Measurements from ENCODE around the gene ZBTB25. TPM values are rescaled to one million over a fixed set of nuclear protein-coding genes. Genes with fewer than 3 reads are reported as not detected.

Gene ZBTB25
- 10 to 100 TPM; 30.4 to 31.3 TPM for total RNA-seq

GRCh38 chr14:64503434-64504309 lies at the start of gene ZBTB25:
TSS of gene ZBTB25 (minus strand) at chr14:64503838. CDS start at chr14:64490533, 13,305 bp downstream.
- ATAC-seq (replicated peaks in 1 of 2) = peak; percentile 68
- Mint-ChIP-seq H3K9me3 (no peaks in the 10 kb centered on the region), H3K27me3 (ENCODE audit: low read depth) (no peaks in the 10 kb centered on the region), H3K36me3 (ENCODE audit: insufficient read depth in 2 of 2) (peaks cover 9 to 13% of the 10 kb centered on the region in 2 donors), H3K4me3 (peak within 1 kb of the TSS; percentile 86 to 97), H3K4me1 (ENCODE audit: low read depth) (peaks cover 74% of the 10 kb centered on the region), H3K27ac (peak within 1 kb of the TSS; percentile 98)
- peak; percentile 93 to 95 for DNase-seq

DNA sequence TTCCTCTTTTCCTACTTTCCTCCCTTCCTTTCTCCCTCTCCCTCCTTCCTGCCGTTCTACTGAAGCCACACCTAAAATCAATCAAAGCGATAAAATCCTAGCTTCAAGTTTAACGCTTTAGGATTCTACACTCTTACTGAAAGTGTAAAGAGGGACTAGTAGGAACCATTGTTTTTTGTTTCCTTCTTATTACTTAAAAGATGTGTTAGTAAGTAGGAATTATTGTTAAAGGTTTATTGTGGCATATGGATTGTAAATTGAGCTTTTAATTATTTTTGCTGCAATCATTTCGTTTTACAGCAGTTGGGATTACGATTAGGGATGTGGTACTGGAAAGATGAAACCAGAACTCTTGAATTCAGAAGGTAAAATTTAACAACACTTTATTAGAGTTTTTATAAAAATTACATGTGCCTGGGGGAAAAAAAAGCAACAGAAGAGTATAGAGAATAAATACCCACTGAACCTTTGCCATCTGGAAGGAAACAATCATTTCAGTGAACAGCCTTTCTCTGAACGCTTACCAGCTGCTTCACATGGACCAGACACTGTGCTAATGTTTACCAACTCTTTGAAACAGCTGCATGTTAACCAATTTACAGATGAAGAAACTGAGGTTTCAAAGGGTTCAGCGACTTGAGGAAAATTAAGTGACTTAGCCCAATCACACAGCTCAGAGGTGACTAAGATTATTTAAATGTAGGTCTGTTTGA lies 47.1 kb upstream of the ZBTB25 start:
- Mint-ChIP-seq H3K36me3 (ENCODE audit: insufficient read depth in 2 of 2) (peaks cover 0 to 2% of the 10 kb centered on the region in 2 donors), H3K4me1 (ENCODE audit: low read depth) (peaks cover 14% of the 10 kb centered on the region), H3K4me3 (peak overlapping the region; percentile 67 to 69), H3K9me3 (no peaks in the 10 kb centered on the region), H3K27ac (peak overlapping the region; percentile 62), H3K27me3 (ENCODE audit: low read depth) (peaks cover 27% of the 10 kb centered on the region)
- no peak for DNase-seq
- no peak for ATAC-seq (replicated peaks in 1 of 2)

DNA sequence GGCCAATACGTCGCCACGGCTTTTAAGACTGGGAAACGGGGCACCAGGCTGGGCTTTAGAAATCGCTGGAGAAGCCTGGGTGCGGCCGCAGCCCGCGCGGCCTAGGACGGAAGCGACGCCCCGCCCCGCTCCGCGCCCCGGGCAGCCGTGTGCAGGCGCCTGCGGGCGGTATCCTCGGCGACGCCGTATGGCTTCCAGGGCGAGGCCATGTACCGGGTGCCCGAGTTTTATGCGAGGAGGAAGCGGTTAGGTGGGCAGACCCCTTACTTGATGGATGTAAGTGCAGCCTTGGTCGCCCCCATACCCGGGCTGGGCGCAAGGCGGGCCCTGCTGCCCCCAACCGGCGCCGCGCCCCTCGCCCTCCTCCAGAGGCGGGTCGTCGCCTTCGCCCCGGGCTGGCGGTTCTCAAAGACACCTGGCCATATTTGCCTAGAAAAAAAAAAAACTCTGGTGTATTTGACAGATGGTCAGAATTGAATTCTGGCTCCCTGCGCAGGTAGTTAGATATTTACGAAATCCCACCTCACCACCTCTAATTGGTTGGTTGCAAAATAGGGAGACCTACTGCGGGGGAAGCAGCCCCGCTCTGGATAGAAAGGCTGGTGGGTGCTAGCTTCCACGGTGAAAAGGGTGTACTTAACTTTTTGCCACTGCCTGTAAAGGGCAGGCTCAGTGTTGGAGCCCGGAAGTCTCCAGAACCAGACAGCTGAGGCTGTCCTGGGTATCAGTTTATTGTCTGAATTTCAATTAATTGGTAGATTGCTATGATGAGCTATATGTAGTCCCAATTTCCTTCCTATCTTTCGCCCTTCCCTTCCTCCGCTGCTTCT lies 46.4 kb upstream of the ZBTB25 start, which contains the start of gene PPP1R36:
TSS of gene PPP1R36 (plus strand) at position 171 of the 830 bp plus-strand sequence. CDS start at position 208, 37 bp downstream.
- peaks cover 27% of the 10 kb centered on the region for H3K27me3 Mint-ChIP-seq (ENCODE audit: low read depth)
- H3K36me3 Mint-ChIP-seq (ENCODE audit: insufficient read depth in 2 of 2) = peaks cover 0 to 2% of the 10 kb centered on the region in 2 donors
- peak within 1 kb of the TSS; percentile 62 for H3K27ac Mint-ChIP-seq
- H3K4me3 Mint-ChIP-seq = peak within 1 kb of the TSS; percentile 67 to 69
- peak; percentile 60 to 64 for DNase-seq
- H3K4me1 Mint-ChIP-seq (ENCODE audit: low read depth) = peaks cover 14% of the 10 kb centered on the region
- H3K9me3 Mint-ChIP-seq = no peaks in the 10 kb centered on the region
- peak; percentile 97 to 99 for ATAC-seq (replicated peaks in 1 of 2)

DNA sequence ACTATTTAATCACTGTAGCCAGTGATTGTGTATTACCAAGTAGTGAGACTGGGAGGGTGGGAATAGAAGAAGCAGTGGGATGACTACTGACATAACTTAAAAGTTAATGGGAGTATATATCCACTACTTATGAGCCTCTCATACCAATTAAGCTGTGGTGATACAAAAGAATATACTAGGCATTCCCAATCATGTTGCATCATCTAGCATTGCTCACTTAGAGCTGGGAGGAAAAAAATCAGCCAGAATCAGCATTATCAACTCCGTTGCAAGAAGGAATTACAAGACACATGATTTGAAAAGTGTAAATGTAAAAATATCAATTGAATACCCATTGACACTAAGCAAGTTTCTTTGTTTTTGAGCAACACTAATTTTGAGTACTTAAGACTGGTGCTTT lies 45.4 kb upstream of the ZBTB25 start:
- H3K4me3 Mint-ChIP-seq = peak overlapping the region; percentile 57 to 67
- no peak overlapping the region for H3K27ac Mint-ChIP-seq
- ATAC-seq (replicated peaks in 1 of 2) (no peak), DNase-seq (no peak)
- peaks cover 14% of the 10 kb centered on the region for H3K4me1 Mint-ChIP-seq (ENCODE audit: low read depth)
- H3K27me3 Mint-ChIP-seq (ENCODE audit: low read depth) = peaks cover 36% of the 10 kb centered on the region
- H3K9me3 Mint-ChIP-seq = no peaks in the 10 kb centered on the region
- H3K36me3 Mint-ChIP-seq (ENCODE audit: insufficient read depth in 2 of 2) = peaks cover 0 to 2% of the 10 kb centered on the region in 2 donors

- Mint-ChIP-seq H3K4me1 (ENCODE audit: low read depth) (peaks cover 39% of the 10 kb centered on the region), H3K4me3 (no peak overlapping the region), H3K9me3 (no peaks in the 10 kb centered on the region), H3K36me3 (ENCODE audit: insufficient read depth in 2 of 2) (peaks cover 8 to 13% of the 10 kb centered on the region in 2 donors), H3K27ac (no peak overlapping the region), H3K27me3 (ENCODE audit: low read depth) (peaks cover 50% of the 10 kb centered on the region)
- ATAC-seq (replicated peaks in 1 of 2) (no peak), DNase-seq (no peak)
These were observed 41.1 kb upstream of the ZBTB25 start for GRCh38 chr14:64544607-64545312.

DNA sequence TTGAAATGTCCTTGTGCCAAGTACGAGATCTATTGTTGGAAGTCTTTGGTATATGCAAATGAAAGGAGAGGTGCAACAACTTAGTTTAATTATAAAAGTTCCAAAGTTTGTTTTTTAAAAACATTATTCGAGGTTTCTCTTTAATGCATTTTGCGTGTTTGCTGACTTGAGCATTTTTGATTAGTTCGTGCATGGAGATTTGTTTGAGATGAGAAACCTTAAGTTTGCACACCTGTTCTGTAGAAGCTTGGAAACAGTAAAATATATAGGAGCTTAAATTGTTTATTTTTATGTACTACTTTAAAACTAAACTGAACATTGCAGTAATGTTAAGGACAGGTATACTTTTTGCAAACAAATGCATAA lies 39.2 kb upstream of the ZBTB25 start:
- peaks cover 12 to 16% of the 10 kb centered on the region in 2 donors for H3K36me3 Mint-ChIP-seq (ENCODE audit: insufficient read depth in 2 of 2)
- H3K27me3 Mint-ChIP-seq (ENCODE audit: low read depth) = peaks cover 58% of the 10 kb centered on the region
- ATAC-seq (replicated peaks in 1 of 2) (no peak), DNase-seq (no peak)
- peaks cover 2 to 3% of the 10 kb centered on the region in 2 donors for H3K9me3 Mint-ChIP-seq
- H3K4me3 Mint-ChIP-seq = peak overlapping the region; percentile 83 to 97
- peaks cover 37% of the 10 kb centered on the region for H3K4me1 Mint-ChIP-seq (ENCODE audit: low read depth)
- no peak overlapping the region for H3K27ac Mint-ChIP-seq

GRCh38 chr14:64541972-64542835 lies 38.6 kb upstream of the ZBTB25 start:
- peaks cover 58% of the 10 kb centered on the region for H3K27me3 Mint-ChIP-seq (ENCODE audit: low read depth)
- peak overlapping the region; percentile 83 to 97 for H3K4me3 Mint-ChIP-seq
- peaks cover 12 to 16% of the 10 kb centered on the region in 2 donors for H3K36me3 Mint-ChIP-seq (ENCODE audit: insufficient read depth in 2 of 2)
- DNase-seq (peak; percentile 24 to 27), ATAC-seq (replicated peaks in 1 of 2) (no peak)
- H3K4me1 Mint-ChIP-seq (ENCODE audit: low read depth) = peaks cover 37% of the 10 kb centered on the region
- peaks cover 2 to 3% of the 10 kb centered on the region in 2 donors for H3K9me3 Mint-ChIP-seq
- no peak overlapping the region for H3K27ac Mint-ChIP-seq

GRCh38 chr14:64541261-64541971 lies 37.8 kb upstream of the ZBTB25 start:
- peaks cover 37% of the 10 kb centered on the region for H3K4me1 Mint-ChIP-seq (ENCODE audit: low read depth)
- peaks cover 2 to 3% of the 10 kb centered on the region in 2 donors for H3K9me3 Mint-ChIP-seq
- H3K27ac Mint-ChIP-seq = no peak overlapping the region
- DNase-seq = peak; percentile 23
- peak overlapping the region; percentile 83 to 97 for H3K4me3 Mint-ChIP-seq
- peaks cover 58% of the 10 kb centered on the region for H3K27me3 Mint-ChIP-seq (ENCODE audit: low read depth)
- peaks cover 12 to 16% of the 10 kb centered on the region in 2 donors for H3K36me3 Mint-ChIP-seq (ENCODE audit: insufficient read depth in 2 of 2)
- ATAC-seq (replicated peaks in 1 of 2) = no peak

DNA sequence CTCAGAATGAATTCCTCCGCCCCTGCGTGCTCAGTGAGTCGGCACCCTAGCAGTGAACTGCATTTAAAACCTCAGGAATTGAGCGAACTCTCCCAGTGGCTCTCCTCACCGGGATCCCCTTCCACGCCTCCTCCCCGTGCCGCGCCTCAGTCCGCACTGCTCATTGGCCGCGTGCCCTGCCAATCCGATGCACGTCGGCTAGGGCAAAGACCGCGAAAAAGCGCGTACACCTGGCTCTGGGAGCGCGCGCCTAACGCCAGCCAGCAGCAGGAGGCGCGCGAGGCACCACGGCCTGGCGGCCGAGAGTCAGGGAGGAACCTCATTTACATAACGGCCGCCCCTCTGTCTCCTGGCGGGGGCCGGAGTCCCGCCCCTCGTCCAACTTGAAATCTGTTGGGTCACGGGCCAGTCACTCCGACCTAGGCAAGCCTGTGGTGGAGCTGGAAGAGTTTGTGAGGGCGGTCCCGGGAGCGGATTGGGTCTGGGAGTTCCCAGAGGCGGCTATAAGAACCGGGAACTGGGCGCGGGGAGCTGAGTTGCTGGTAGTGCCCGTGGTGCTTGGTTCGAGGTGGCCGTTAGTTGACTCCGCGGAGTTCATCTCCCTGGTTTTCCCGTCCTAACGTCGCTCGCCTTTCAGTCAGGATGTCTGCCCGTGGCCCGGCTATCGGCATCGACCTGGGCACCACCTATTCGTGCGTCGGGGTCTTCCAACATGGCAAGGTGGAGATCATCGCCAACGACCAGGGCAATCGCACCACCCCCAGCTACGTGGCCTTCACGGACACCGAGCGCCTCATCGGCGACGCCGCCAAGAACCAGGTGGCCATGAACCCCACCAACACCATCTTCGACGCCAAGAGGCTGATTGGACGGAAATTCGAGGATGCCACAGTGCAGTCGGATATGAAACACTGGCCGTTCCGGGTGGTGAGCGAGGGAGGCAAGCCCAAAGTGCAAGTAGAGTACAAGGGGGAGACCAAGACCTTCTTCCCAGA lies 36.9 kb upstream of the ZBTB25 start, which contains the start of gene HSPA2:
TSS of gene HSPA2 (plus strand) at position 534 of the 995 bp plus-strand sequence. CDS start at position 643, 109 bp downstream.
- ATAC-seq (replicated peaks in 1 of 2) = peak; percentile 94 to 95
- peaks cover 58% of the 10 kb centered on the region for H3K27me3 Mint-ChIP-seq (ENCODE audit: low read depth)
- peaks cover 37% of the 10 kb centered on the region for H3K4me1 Mint-ChIP-seq (ENCODE audit: low read depth)
- DNase-seq = peak; percentile 96 to 97
- peaks cover 12 to 16% of the 10 kb centered on the region in 2 donors for H3K36me3 Mint-ChIP-seq (ENCODE audit: insufficient read depth in 2 of 2)
- peaks cover 2 to 3% of the 10 kb centered on the region in 2 donors for H3K9me3 Mint-ChIP-seq
- H3K27ac Mint-ChIP-seq = peak within 1 kb of the TSS; percentile 71
- peak within 1 kb of the TSS; percentile 83 to 97 for H3K4me3 Mint-ChIP-seq

All from activated T-cell treated with anti-CD3 and anti-CD28 coated beads, Interleukin-2, amount 50 U/mL, for 72 hours (primary cell).